Measurements from ENCODE around the gene SLC8A1. TPM values are rescaled to one million over a fixed set of nuclear protein-coding genes. Genes with fewer than 3 reads are reported as not detected.

Gene SLC8A1
- total RNA-seq, 2 donors from 2014 or later, result 590 to 696 TPM

GRCh38 chr2:40466332-40466906, 14.5 kb upstream of the SLC8A1 start:
- intact Hi-C loops (cut with DNase I), result no loop called here
- ATAC-seq (no peak), DNase-seq (no peak)

GRCh38 chr2:40463112-40463511, 11.2 kb upstream of the SLC8A1 start:
- ATAC-seq (no peak), DNase-seq (no peak)
- intact Hi-C loops (cut with DNase I), result no loop called here

- ATAC-seq (peak; percentile 32 to 59), DNase-seq (no peak)
- intact Hi-C loops (cut with DNase I), result no loop called here
Measured at GRCh38 chr2:40458271-40458794, 6.4 kb upstream of the SLC8A1 start.

- ATAC-seq (peak in 1 of 2 donors; percentile 19), DNase-seq (no peak)
- intact Hi-C loops (cut with DNase I), result no loop called here
Measured at GRCh38 chr2:40457837-40458236, 5.9 kb upstream of the SLC8A1 start.

- no peak for DNase-seq
- ATAC-seq, result no peak
- intact Hi-C loops (cut with DNase I), result no loop called here
Measured at GRCh38 chr2:40457366-40457765, 5.5 kb upstream of the SLC8A1 start.

GRCh38 chr2:40456926-40457325, 5.0 kb upstream of the SLC8A1 start:
- intact Hi-C loops (cut with DNase I), result no loop called here
- DNase-seq (no peak), ATAC-seq (no peak)

- no peak for DNase-seq
- intact Hi-C loops (cut with DNase I), result no loop called here
Measured at GRCh38 chr2:40455661-40456060, 3.8 kb upstream of the SLC8A1 start.

GRCh38 chr2:40454321-40454720, 2.4 kb upstream of the SLC8A1 start:
- DNase-seq (no peak), ATAC-seq (no peak)
- intact Hi-C loops (cut with DNase I), result loop anchor here in 1 of 2 donors (5.0 kb wide), 2 partner anchors 53 to 98 kb away; no protein-coding TSS in a partner anchor

More at GRCh38 chr2:40455661-40456060, 3.8 kb upstream of the SLC8A1 start:
- ATAC-seq, result peak in 1 of 2 donors; percentile 15

GRCh38 chr2:40452786-40453185, 896 bp upstream of the SLC8A1 start:
- DNase-seq (no peak), ATAC-seq (no peak)
- intact Hi-C loops (cut with DNase I), result loop anchor here in 1 of 2 donors (5.0 kb wide), 2 partner anchors 55 to 100 kb away; no protein-coding TSS in a partner anchor

GRCh38 chr2:40450796-40451430, 977 bp downstream of the SLC8A1 start:
- intact Hi-C loops (cut with DNase I), result loop anchor here in 1 of 2 donors (5.0 kb wide), 2 partner anchors 56 to 101 kb away; no protein-coding TSS in a partner anchor
- ATAC-seq (peak; percentile 60 to 76), DNase-seq (no peak)

GRCh38 chr2:40450066-40450795, 1.7 kb downstream of the SLC8A1 start:
- DNase-seq (no peak), ATAC-seq (peak; percentile 12 to 17)
- intact Hi-C loops (cut with DNase I), result loop anchor here in 1 of 2 donors (5.0 kb wide), 2 partner anchors 57 to 102 kb away; no protein-coding TSS in a partner anchor

GRCh38 chr2:40448476-40449079, 3.3 kb downstream of the SLC8A1 start:
- ATAC-seq, result no peak

GRCh38 chr2:40445467-40445866, 6.4 kb downstream of the SLC8A1 start:
- ATAC-seq, result peak in 1 of 2 donors; percentile 52
- no peak for DNase-seq
- intact Hi-C loops (cut with DNase I), result no loop called here

More at GRCh38 chr2:40448476-40449079, 3.3 kb downstream of the SLC8A1 start:
- intact Hi-C loops (cut with DNase I), result no loop called here
- DNase-seq, result no peak

- DNase-seq (no peak), ATAC-seq (no peak)
- intact Hi-C loops (cut with DNase I), result no loop called here
Measured at GRCh38 chr2:40440835-40441234, 11.1 kb downstream of the SLC8A1 start.

GRCh38 chr2:40439473-40439872, 12.4 kb downstream of the SLC8A1 start:
- intact Hi-C loops (cut with DNase I), result no loop called here
- no peak for DNase-seq
- ATAC-seq, result no peak

- intact Hi-C loops (cut with DNase I), result no loop called here
- ATAC-seq, result no peak
Measured at GRCh38 chr2:40436093-40436475, 15.8 kb downstream of the SLC8A1 start.

GRCh38 chr2:40435426-40436092, 16.3 kb downstream of the SLC8A1 start:
- peak; percentile 27 to 34 for ATAC-seq
- DNase-seq, result no peak
- intact Hi-C loops (cut with DNase I), result no loop called here

More at GRCh38 chr2:40436093-40436475, 15.8 kb downstream of the SLC8A1 start:
- no peak for DNase-seq

- ATAC-seq (peak; percentile 38 to 87), DNase-seq (peak; percentile 31)
- intact Hi-C loops (cut with DNase I), result no loop called here
Measured at GRCh38 chr2:40434731-40435271, 17.1 kb downstream of the SLC8A1 start.

- intact Hi-C loops (cut with DNase I), result no loop called here
- ATAC-seq (peak; percentile 31 to 39), DNase-seq (no peak)
Measured at GRCh38 chr2:40433736-40434135, 18.2 kb downstream of the SLC8A1 start.

Data from left cardiac atrium (tissue), 4 donors.